MM.1S (cell line): ENCODE data around the gene VWA1.

Source experiments
- CTCF ChIP-seq: fragments of 300-600 bp; sonication (generic); IDR thresholded peaks from 2 replicates; pipeline ENCODE4 v1.5.1; 2016; ENCODE audit warnings: antibody characterized with exemption, low read length, mixed read lengths
- EZH2 ChIP-seq: fragments of 300-600 bp; sonication (generic); optimal IDR thresholded peaks from 2 replicates; pipeline ENCODE3; 2017; ENCODE audit warnings: low read depth, mild to moderate bottlenecking, antibody characterized with exemption, low read length, mixed read lengths
- EZH2phosphoT487 ChIP-seq: fragments of 300-600 bp; sonication (generic); IDR thresholded peaks from 2 replicates; pipeline ENCODE4 v1.6.1; 2018; ENCODE audit warnings: antibody characterized with exemption, low read length

- TF ChIP-seq EZH2 (no peak), CTCF (no peak), EZH2phosphoT487 (no peak)
These were observed 35.3 kb downstream of the VWA1 start for GRCh38 chr1:1470626-1471388.
